ENCODE measurements around the gene COQ8A. TPM values are rescaled to one million over a fixed set of nuclear protein-coding genes. Genes with fewer than 3 reads are reported as not detected.

COQ8A gene
- total RNA-seq, 4 donors from 2014 or later = 53.2 to 94.0 (median 80.8) TPM

DNA sequence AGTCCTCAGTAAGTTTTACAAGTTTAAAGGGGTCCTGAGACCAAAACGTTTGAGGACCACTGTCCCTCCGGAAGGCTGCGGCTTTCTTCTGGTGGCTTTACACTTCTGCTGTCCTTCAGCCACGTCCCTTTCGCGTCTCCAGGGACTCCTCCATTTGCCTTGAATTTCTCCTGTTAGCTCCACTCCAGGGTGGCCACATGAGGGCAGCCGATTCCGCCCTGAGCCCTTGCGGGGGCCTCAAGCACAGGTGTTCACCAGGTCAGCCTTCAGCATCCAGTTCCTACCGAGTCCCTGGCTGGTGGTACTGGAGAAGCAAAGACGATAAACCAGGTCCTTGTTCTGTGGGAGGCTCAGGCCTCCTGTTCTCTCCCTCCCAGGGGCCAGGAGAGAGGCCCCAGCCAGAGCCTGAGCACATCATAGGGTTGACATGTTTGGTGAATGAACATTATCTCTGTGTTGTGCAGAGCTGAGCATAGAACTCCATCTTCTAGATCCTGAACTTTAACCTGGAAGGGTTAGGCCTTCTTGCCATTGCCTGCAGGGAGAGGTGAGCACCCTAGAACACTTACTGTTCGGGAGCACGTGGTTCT, 27.4 kb upstream of the COQ8A start:
- ATAC-seq = peak; percentile 61
- Histone ChIP-seq H3K9me3 (no peaks in the 10 kb centered on the region), H3K27ac (no peak overlapping the region), H3K4me1 (peaks cover 0 to 18% (median 0%) of the 10 kb centered on the region in 3 donors), H3K27me3 (no peaks in the 10 kb centered on the region), H3K4me3 (no peak overlapping the region), H3K36me3 (peaks cover 0 to 57% of the 10 kb centered on the region in 2 donors)
- TF ChIP-seq, protein P1, sequence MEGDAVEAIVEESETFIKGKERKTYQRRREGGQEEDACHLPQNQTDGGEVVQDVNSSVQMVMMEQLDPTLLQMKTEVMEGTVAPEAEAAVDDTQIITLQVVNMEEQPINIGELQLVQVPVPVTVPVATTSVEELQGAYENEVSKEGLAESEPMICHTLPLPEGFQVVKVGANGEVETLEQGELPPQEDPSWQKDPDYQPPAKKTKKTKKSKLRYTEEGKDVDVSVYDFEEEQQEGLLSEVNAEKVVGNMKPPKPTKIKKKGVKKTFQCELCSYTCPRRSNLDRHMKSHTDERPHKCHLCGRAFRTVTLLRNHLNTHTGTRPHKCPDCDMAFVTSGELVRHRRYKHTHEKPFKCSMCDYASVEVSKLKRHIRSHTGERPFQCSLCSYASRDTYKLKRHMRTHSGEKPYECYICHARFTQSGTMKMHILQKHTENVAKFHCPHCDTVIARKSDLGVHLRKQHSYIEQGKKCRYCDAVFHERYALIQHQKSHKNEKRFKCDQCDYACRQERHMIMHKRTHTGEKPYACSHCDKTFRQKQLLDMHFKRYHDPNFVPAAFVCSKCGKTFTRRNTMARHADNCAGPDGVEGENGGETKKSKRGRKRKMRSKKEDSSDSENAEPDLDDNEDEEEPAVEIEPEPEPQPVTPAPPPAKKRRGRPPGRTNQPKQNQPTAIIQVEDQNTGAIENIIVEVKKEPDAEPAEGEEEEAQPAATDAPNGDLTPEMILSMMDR (IDR thresholded peaks at IDR 0.05) = peak in 3 of 4 experiments; percentile 56 to 75 (median 56)
- TF ChIP-seq POLR2AphosphoS5 (IDR thresholded peaks at IDR 0.05) = no peak
- WGBS, 2 donors (ENCODE audit: low coverage in 1 of 2) = 33 to 47% methylated on average over 8 to 12 of the region's 13 CpGs

DNA sequence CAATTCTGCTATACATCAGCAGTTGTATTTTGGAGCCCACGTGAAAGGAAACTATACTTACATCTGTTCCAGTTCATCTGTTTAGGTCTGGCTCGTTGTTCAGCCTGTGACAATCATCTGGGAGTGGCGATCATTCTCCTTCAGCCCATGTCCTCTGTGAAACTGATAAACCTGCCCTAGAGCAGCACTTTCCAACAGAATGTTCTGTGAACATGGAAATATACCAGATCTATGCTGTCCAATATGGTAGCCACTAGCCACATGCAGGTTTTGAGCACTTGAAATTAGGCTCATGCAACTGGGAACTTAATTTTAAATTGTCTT, 24.5 kb upstream of the COQ8A start:
- peaks cover 0 to 58% of the 10 kb centered on the region in 2 donors for H3K36me3 ChIP-seq
- H3K9me3 ChIP-seq = no peaks in the 10 kb centered on the region
- no peak overlapping the region for H3K27ac ChIP-seq
- no peak for ATAC-seq
- peaks cover 0 to 3% (median 0%) of the 10 kb centered on the region in 3 donors for H3K4me1 ChIP-seq
- TF ChIP-seq, protein P1 (IDR thresholded peaks at IDR 0.05) = no peak
- TF ChIP-seq POLR2AphosphoS5 (IDR thresholded peaks at IDR 0.05) (no peak), EP300 (IDR thresholded peaks at IDR 0.05) (no peak), POLR2A (IDR thresholded peaks at IDR 0.05) (no peak)
- no peak overlapping the region for H3K4me3 ChIP-seq
- H3K27me3 ChIP-seq = no peaks in the 10 kb centered on the region
- 61 to 93% methylated on average over 3 of the region's 3 CpGs for WGBS, 2 donors (ENCODE audit: low coverage in 1 of 2)

DNA sequence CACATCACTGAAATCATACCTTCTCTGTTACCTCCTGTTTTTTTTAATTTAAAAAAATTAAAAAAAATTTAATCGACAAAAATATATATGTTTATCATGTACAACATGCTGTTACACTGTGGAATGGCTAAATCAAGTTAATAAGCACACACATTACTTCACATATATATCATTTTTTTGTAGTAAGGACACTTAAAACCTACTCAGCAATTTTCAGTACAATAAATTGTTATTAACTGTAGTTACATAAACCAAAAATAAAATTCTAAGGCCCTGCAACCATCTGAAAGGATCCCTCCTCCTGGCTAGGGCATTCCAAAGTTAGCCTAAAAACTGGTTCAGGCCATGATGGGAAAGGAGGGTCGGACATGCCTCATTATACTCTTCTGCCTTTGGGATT, 23.6 kb upstream of the COQ8A start:
- Histone ChIP-seq H3K36me3 (peaks cover 0 to 50% of the 10 kb centered on the region in 2 donors), H3K4me1 (no peaks in the 10 kb centered on the region), H3K27ac (no peak overlapping the region), H3K27me3 (no peaks in the 10 kb centered on the region), H3K9me3 (no peaks in the 10 kb centered on the region), H3K4me3 (no peak overlapping the region)
- WGBS, 2 donors (ENCODE audit: low coverage in 1 of 2) = 92 to 100% methylated on average over 2 of the region's 2 CpGs
- ATAC-seq = no peak
- TF ChIP-seq POLR2A (IDR thresholded peaks at IDR 0.05) (no peak), POLR2AphosphoS5 (IDR thresholded peaks at IDR 0.05) (no peak), EP300 (IDR thresholded peaks at IDR 0.05) (no peak)
- TF ChIP-seq, protein P1 (IDR thresholded peaks at IDR 0.05) = no peak

DNA sequence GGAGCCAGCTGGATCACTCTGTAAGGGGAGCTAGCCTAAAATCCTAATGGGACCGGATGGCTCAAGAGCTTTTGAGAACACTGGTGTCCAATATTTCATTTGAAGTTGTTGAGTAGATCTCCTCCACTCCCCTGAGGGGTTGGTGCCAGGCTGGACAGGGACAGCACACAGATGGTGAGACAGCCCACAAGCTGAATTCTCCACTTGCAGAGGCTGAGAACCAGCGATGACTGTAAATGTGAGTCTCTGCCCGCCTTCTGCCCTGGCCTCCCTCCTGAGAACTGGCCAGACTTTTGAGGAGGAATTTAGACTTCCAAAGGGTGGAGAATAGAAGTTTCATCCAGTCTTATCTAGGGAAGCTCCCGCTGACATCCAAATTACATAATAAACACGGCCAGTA, 20.5 kb upstream of the COQ8A start:
- no peak for ATAC-seq
- H3K4me3 ChIP-seq = no peak overlapping the region
- WGBS, 2 donors (ENCODE audit: low coverage in 1 of 2) = 85 to 94% methylated on average over 4 to 5 of the region's 5 CpGs
- TF ChIP-seq, protein P1 (IDR thresholded peaks at IDR 0.05) = no peak
- no peaks in the 10 kb centered on the region for H3K27me3 ChIP-seq
- H3K4me1 ChIP-seq = no peaks in the 10 kb centered on the region
- no peak overlapping the region for H3K27ac ChIP-seq
- H3K9me3 ChIP-seq = no peaks in the 10 kb centered on the region
- H3K36me3 ChIP-seq = peaks cover 0 to 40% of the 10 kb centered on the region in 2 donors

DNA sequence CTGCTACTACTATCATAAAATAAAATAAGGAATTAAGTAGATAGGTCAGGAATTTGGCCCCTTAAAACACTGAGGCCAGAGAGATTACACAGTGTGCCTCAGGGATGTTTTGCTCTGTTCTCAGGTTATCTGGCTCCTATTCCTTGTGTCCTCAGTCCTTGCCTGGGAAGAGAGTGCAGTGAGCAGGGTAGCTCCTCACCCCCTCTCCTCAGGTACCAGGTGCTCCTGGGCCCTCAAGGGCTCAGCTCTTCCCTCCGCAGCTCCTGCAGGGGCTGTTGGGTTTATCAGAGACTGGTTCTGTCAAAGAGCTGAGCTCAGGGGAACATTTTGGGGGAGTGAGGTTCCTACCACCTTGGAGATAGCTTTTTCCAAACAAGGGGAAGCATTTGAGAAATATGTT, 20.1 kb upstream of the COQ8A start:
- no peak for TF ChIP-seq POLR2A (IDR thresholded peaks at IDR 0.05)
- no peak for TF ChIP-seq POLR2AphosphoS5 (IDR thresholded peaks at IDR 0.05)
- TF ChIP-seq, protein P1 (IDR thresholded peaks at IDR 0.05) = no peak
- TF ChIP-seq EP300 (IDR thresholded peaks at IDR 0.05) = no peak
- no peak overlapping the region for H3K4me3 ChIP-seq
- no peak overlapping the region for H3K27ac ChIP-seq
- H3K9me3 ChIP-seq = no peaks in the 10 kb centered on the region
- WGBS, 2 donors (ENCODE audit: low coverage in 1 of 2) = no CpG with 5 or more reads among the region's 1 CpG
- H3K4me1 ChIP-seq = no peaks in the 10 kb centered on the region
- peaks cover 0 to 40% of the 10 kb centered on the region in 2 donors for H3K36me3 ChIP-seq
- no peaks in the 10 kb centered on the region for H3K27me3 ChIP-seq
- ATAC-seq = no peak

Data from gastroesophageal sphincter (tissue), 4 donors.